Ovary (tissue), 9 donors: ENCODE data around the gene CENPP. TPM values are rescaled to one million over a fixed set of nuclear protein-coding genes. Genes with fewer than 3 reads are reported as not detected.

Source experiments
- DNase-seq, 5 donors: peaks; one replicate each; pipeline ENCODE4 v3.0.0-alpha.2; 2019 to 2020
- H3K27ac ChIP-seq, 2 donors: fragments of 200-600 bp; one replicate each; pipeline versions ENCODE4 v1.5.1 to v1.8.0; 2019 to 2022
- H3K27me3 ChIP-seq: fragments of 200-600 bp; one replicate; pipeline ENCODE4 v1.8.0; 2022
- H3K36me3 ChIP-seq: fragments of 200-600 bp; sonication (generic); one replicate; pipeline ENCODE4 v1.5.1; 2019
- H3K4me1 ChIP-seq: one replicate; pipeline ENCODE4 v1.8.1; 2013; ENCODE audit warnings: mild to moderate bottlenecking, moderate library complexity; ENCODE audit not compliant: insufficient read depth
- H3K4me3 ChIP-seq: fragments of 200-600 bp; sonication (generic); one replicate; pipeline ENCODE4 v1.5.1; 2017
- H3K9me3 ChIP-seq, 2 donors: fragments of 200-600 bp in 1 of 2; sonication (generic) in 1 of 2; one replicate each; pipeline versions ENCODE4 v1.5.1 to v1.8.1; 2013 to 2019; ENCODE audit warnings: mild to moderate bottlenecking in 1 of 2, moderate library complexity in 1 of 2
- CTCF ChIP-seq, 3 donors: fragments of 450-650 bp in 2 of 3; fragments of 200-600 bp in 1 of 3; IDR thresholded peaks; one replicate each; pipeline versions ENCODE4 v1.5.1 to v1.8.0; 2016 to 2022; ENCODE audit warnings: antibody characterized with exemption in 3 of 3, mild to moderate bottlenecking in 1 of 3
- EP300 ChIP-seq: sonication (generic); formaldehyde crosslinking; IDR thresholded peaks from one replicate; pipeline ENCODE4 v1.6.1; 2017; ENCODE audit warnings: antibody characterized with exemption
- POLR2A ChIP-seq: fragments of 450-650 bp; IDR thresholded peaks from one replicate; pipeline ENCODE4 v1.6.1; 2017; ENCODE audit warnings: antibody characterized with exemption, mild to moderate bottlenecking, moderate library complexity
- WGBS, 3 donors: extraction: QIAGEN DNeasy Blood & Tissue Kit in 1 of 3; methylation state at CpG; one replicate each; pipeline versions ENCODE4 v1.1.5 to v1.1.7; 2013 to 2017; 5-methylcytosine and 5-hydroxymethylcytosine counted together
- intact Hi-C, 4 donors: fragments of 100-400 bp; cut with DNase I; formaldehyde crosslinking; loops; one replicate each; pipeline versions ENCODE4 v1.11.0 to v1.15.1; 2022 to 2023
- polyA plus RNA-seq, 2 donors: library from polyadenylated mRNA; stranded (reverse); fragments of 200-250 nt in 1 of 2; fragments of 350-450 nt in 1 of 2; fragmentation: Illumina TruSeq in 1 of 2; extraction: RNeasy Lipid Tissue Mini Kit (QIAGEN cat#74804) in 1 of 2; gene quantifications; one replicate each; pipeline ENCODE4 v1.2.3, GENCODE V29; 2013 to 2014
- total RNA-seq, 7 donors: library from RNA; depleted of rRNA in 2 of 7; stranded (reverse); fragments of >200 nt in 2 of 7; fragmentation: NEBNext Ultra II Directional in 3 of 7; extraction: Animal tissue kit (Norgen Biotek cat#: 25700) in 3 of 7; gene quantifications; one replicate each; pipeline versions ENCODE4 v1.1.0 to v1.2.4, GENCODE V29; 2016 to 2023
- donor health status: DM: no; HTN: no; CAD: no; lungs with moderate emphysema.
- donor health status: DM: no; HTN: no; CAD: no.
- donor health status: Bipolar disorder and iron deficiency.
- donor health status: DM: yes; HTN: yes; CAD: no.
- donor health status: DM: no; HTN: no; CAD: no.
- donor health status: DM: yes; HTN: yes; CAD: no.

The CENPP gene
- total and polyA plus RNA-seq, 9 donors = 1.4 to 9.5 (median 5.8) TPM

- WGBS, 3 donors = 72 to 80% (median 76%) methylated on average over 4 of the region's 4 CpGs
Measured at GRCh38 chr9:92295827-92296258, 29.9 kb upstream of the CENPP start.

GRCh38 chr9:92297611-92298010, 28.1 kb upstream of the CENPP start:
- DNase-seq = no peak
- TF ChIP-seq CTCF (IDR thresholded peaks at IDR 0.05) (no peak), POLR2A (no peak), EP300 (no peak)
- Histone ChIP-seq H3K9me3 (no peaks in the 10 kb centered on the region), H3K27me3 (no peaks in the 10 kb centered on the region), H3K36me3 (no peaks in the 10 kb centered on the region), H3K4me3 (no peak overlapping the region), H3K4me1 (peaks cover 5% of the 10 kb centered on the region), H3K27ac (no peak overlapping the region)
- intact Hi-C loops = loop anchor here in 1 of 4 donors (10.0 kb wide), 1 partner anchor 153 kb away; no protein-coding TSS in a partner anchor
- WGBS, 3 donors = 89 to 90% (median 90%) methylated on average over 3 of the region's 3 CpGs

More at GRCh38 chr9:92295827-92296258, 29.9 kb upstream of the CENPP start:
- TF ChIP-seq EP300 (no peak), POLR2A (no peak), CTCF (IDR thresholded peaks at IDR 0.05) (no peak)
- no peaks in the 10 kb centered on the region for H3K9me3 ChIP-seq
- H3K36me3 ChIP-seq = no peaks in the 10 kb centered on the region
- peaks cover 5% of the 10 kb centered on the region for H3K4me1 ChIP-seq
- intact Hi-C loops = loop anchor here in 1 of 4 donors (10.0 kb wide), 1 partner anchor 151 kb away; no protein-coding TSS in a partner anchor
- no peak for DNase-seq
- no peak overlapping the region for H3K27ac ChIP-seq
- H3K4me3 ChIP-seq = no peak overlapping the region
- H3K27me3 ChIP-seq = no peaks in the 10 kb centered on the region

- intact Hi-C loops = loop anchor here in 1 of 4 donors (10.0 kb wide), 1 partner anchor 153 kb away; no protein-coding TSS in a partner anchor
- no peak for DNase-seq
- no peaks in the 10 kb centered on the region for H3K9me3 ChIP-seq
- H3K36me3 ChIP-seq = no peaks in the 10 kb centered on the region
- peaks cover 5% of the 10 kb centered on the region for H3K4me1 ChIP-seq
- no peak overlapping the region for H3K27ac ChIP-seq
- 81 to 87% (median 83%) methylated on average over 3 of the region's 3 CpGs for WGBS, 3 donors
- no peaks in the 10 kb centered on the region for H3K27me3 ChIP-seq
- no peak overlapping the region for H3K4me3 ChIP-seq
- TF ChIP-seq CTCF (IDR thresholded peaks at IDR 0.05) (no peak), EP300 (no peak), POLR2A (no peak)
Measured at GRCh38 chr9:92298036-92298435, 27.7 kb upstream of the CENPP start.

- H3K27ac ChIP-seq = no peak overlapping the region
- H3K36me3 ChIP-seq = no peaks in the 10 kb centered on the region
- no peak overlapping the region for H3K4me3 ChIP-seq
- TF ChIP-seq CTCF (IDR thresholded peaks at IDR 0.05) (no peak), EP300 (no peak), POLR2A (no peak)
- WGBS, 3 donors = 67 to 71% (median 70%) methylated on average over 1 of the region's 1 CpG
- no peaks in the 10 kb centered on the region for H3K27me3 ChIP-seq
- no peak for DNase-seq
- intact Hi-C loops = loop anchor here in 1 of 4 donors (10.0 kb wide), 1 partner anchor 154 kb away; no protein-coding TSS in a partner anchor
- H3K9me3 ChIP-seq = no peaks in the 10 kb centered on the region
- peaks cover 5% of the 10 kb centered on the region for H3K4me1 ChIP-seq
Measured at GRCh38 chr9:92299116-92299515, 26.6 kb upstream of the CENPP start.
